Vagina (tissue), 2 donors: Measurements from ENCODE around the gene HELZ. TPM values are rescaled to one million over a fixed set of nuclear protein-coding genes. Genes with fewer than 3 reads are reported as not detected.

Source experiments
- DNase-seq, 2 donors: peaks; one replicate each; pipeline ENCODE4 v3.0.0-alpha.2; 2017; ENCODE audit errors: extremely low spot score in 2 of 2
- H3K27ac ChIP-seq: fragments of 200-600 bp; sonication (generic); one replicate; pipeline ENCODE4 v1.5.1; 2019
- H3K27me3 ChIP-seq: fragments of 200-600 bp; sonication (generic); one replicate; pipeline ENCODE4 v1.5.1; 2019
- H3K36me3 ChIP-seq, 2 donors: fragments of 200-600 bp; sonication (generic); one replicate each; pipeline ENCODE4 v1.5.1; 2017 to 2019
- H3K4me1 ChIP-seq: fragments of 200-600 bp; sonication (generic); one replicate; pipeline ENCODE4 v1.5.1; 2019
- H3K4me3 ChIP-seq, 2 donors: fragments of 200-600 bp; sonication (generic); 1 replicate in 1 of 2; 2 replicates in 1 of 2; pipeline ENCODE4 v1.5.1; 2016 to 2019
- H3K9me3 ChIP-seq: fragments of 200-600 bp; sonication (generic); one replicate; pipeline ENCODE4 v1.5.1; 2019
- POLR2A ChIP-seq, 2 donors: fragments of 450-650 bp; IDR thresholded peaks; one replicate each; pipeline ENCODE4 v1.6.1; 2017; ENCODE audit warnings: antibody characterized with exemption in 2 of 2, mild to moderate bottlenecking in 2 of 2, moderate library complexity in 2 of 2
- POLR2AphosphoS5 ChIP-seq, 2 donors: sonication (generic); formaldehyde crosslinking; IDR thresholded peaks; one replicate each; pipeline ENCODE4 v1.9.0; 2017; ENCODE audit warnings: antibody characterized with exemption in 2 of 2, mild to moderate bottlenecking in 2 of 2, low read depth in 1 of 2; ENCODE audit not compliant: insufficient read depth in 1 of 2
- intact Hi-C: fragments of 100-400 bp; cut with DNase I; formaldehyde crosslinking; loops from one replicate; pipeline ENCODE4 v1.15.1; 2023
- small RNA-seq: library from RNA; depleted of rRNA; stranded (forward); fragments of <200 nt; gene quantifications from one replicate; pipeline ENCODE3, GENCODE V24; 2016
- total RNA-seq: library from RNA; depleted of rRNA; stranded (reverse); fragments of >200 nt; gene quantifications from one replicate; pipeline ENCODE4 v1.2.3, GENCODE V29; 2016
- TF ChIP-seq, protein P1 (sequence below), 3 experiments: fragments of 450-650 bp in 2 of 3; fragments of 200-600 bp in 1 of 3; sonication (generic) in 1 of 3; IDR thresholded peaks; one replicate each; pipeline ENCODE4 v1.5.1; 2017 to 2019; ENCODE audit warnings: antibody characterized with exemption in 3 of 3, mild to moderate bottlenecking in 2 of 3, moderate library complexity in 2 of 3

The HELZ gene
- total RNA-seq, 1 donor from 2014 or later: 31.4 TPM

DNA sequence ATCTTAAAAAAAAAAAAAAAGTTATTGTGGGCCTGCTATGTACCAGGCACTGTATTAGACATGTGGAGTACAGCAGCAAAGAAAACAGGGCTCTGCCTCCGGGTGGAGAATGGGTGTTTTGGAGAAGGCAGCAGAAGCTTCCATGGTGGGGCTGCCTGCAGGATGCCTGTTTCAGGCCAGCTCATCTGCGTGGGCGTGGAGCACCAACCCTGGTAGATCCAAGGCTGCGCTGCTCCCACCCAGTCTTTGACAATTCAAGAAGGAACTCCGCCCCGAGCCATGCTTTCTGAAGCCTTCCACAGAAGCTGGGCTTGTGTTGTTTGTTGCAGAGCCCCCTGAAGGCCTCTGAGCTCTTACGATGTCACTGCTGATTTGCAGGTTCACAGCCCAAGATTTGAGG lies 223.8 kb downstream of the HELZ start:
- Histone ChIP-seq H3K9me3 (no peaks in the 10 kb centered on the region), H3K36me3 (no peaks in the 10 kb centered on the region), H3K27me3 (no peaks in the 10 kb centered on the region), H3K4me1 (no peaks in the 10 kb centered on the region), H3K27ac (no peak overlapping the region), H3K4me3 (no peak overlapping the region)
- no peak for DNase-seq
- TF ChIP-seq, protein P1, sequence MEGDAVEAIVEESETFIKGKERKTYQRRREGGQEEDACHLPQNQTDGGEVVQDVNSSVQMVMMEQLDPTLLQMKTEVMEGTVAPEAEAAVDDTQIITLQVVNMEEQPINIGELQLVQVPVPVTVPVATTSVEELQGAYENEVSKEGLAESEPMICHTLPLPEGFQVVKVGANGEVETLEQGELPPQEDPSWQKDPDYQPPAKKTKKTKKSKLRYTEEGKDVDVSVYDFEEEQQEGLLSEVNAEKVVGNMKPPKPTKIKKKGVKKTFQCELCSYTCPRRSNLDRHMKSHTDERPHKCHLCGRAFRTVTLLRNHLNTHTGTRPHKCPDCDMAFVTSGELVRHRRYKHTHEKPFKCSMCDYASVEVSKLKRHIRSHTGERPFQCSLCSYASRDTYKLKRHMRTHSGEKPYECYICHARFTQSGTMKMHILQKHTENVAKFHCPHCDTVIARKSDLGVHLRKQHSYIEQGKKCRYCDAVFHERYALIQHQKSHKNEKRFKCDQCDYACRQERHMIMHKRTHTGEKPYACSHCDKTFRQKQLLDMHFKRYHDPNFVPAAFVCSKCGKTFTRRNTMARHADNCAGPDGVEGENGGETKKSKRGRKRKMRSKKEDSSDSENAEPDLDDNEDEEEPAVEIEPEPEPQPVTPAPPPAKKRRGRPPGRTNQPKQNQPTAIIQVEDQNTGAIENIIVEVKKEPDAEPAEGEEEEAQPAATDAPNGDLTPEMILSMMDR (IDR thresholded peaks at IDR 0.05): no peak
- TF ChIP-seq POLR2AphosphoS5 (IDR thresholded peaks at IDR 0.05; ENCODE audit: insufficient read depth in 1 of 2, low read depth in 1 of 2) (no peak), POLR2A (IDR thresholded peaks at IDR 0.05) (no peak)
- intact Hi-C loops: no loop called here

Small RNA genes within 50 kb of the gene (small RNA-seq; reads per million reads assigned to genes)
- gene AC007448.1 (not detected), gene RF00393 (not detected), gene RNA5SP447 (not detected)

Other genes starting within 250 kb of the HELZ start
- gene CACNG1, start 200.6 kb downstream of the HELZ start, total RNA-seq: not detected
- 26.0 TPM for gene PSMD12, start 121.4 kb upstream of the HELZ start, total RNA-seq
- gene PITPNC1, start 132.1 kb upstream of the HELZ start, total RNA-seq: 8.1 TPM